Central memory CD8-positive, alpha-beta T cell (primary cell): ENCODE data around the gene CFAP119.

Experiments used
- ATAC-seq: fragments of 150-1000 bp; cut with Tn5 transposase; replicated peaks from 2 replicates; pipeline ENCODE4 v1.10.0; 2022; ENCODE audit warnings: mild to moderate bottlenecking, moderate FRiP score, moderate number of reproducible peaks; ENCODE audit not compliant: poor library complexity, severe bottlenecking; ENCODE audit errors: extremely low read depth
- DNase-seq, 2 donors: peaks; one replicate each; pipeline ENCODE4 v3.0.0; 2021; ENCODE audit warnings: low spot score in 2 of 2
- H3K27ac Mint-ChIP-seq: one replicate; pipeline ENCODE4 v1.8.0; 2022; ENCODE audit warnings: low read depth, mild to moderate bottlenecking, moderate library complexity, mixed read lengths
- H3K27me3 Mint-ChIP-seq: one replicate; pipeline ENCODE4 v1.8.0; 2022; ENCODE audit warnings: mixed read lengths
- H3K36me3 Mint-ChIP-seq: one replicate; pipeline ENCODE4 v1.8.0; 2022; ENCODE audit warnings: mild to moderate bottlenecking, moderate library complexity, mixed read lengths; ENCODE audit not compliant: insufficient read depth
- H3K4me1 Mint-ChIP-seq: one replicate; pipeline ENCODE4 v1.8.0; 2022; ENCODE audit warnings: mixed read lengths
- H3K4me3 Mint-ChIP-seq: one replicate; pipeline ENCODE4 v1.8.0; 2022; ENCODE audit warnings: mild to moderate bottlenecking, moderate library complexity, mixed read lengths
- H3K9me3 Mint-ChIP-seq: one replicate; pipeline ENCODE4 v1.8.0; 2022; ENCODE audit warnings: mixed read lengths

CFAP119 gene

DNA sequence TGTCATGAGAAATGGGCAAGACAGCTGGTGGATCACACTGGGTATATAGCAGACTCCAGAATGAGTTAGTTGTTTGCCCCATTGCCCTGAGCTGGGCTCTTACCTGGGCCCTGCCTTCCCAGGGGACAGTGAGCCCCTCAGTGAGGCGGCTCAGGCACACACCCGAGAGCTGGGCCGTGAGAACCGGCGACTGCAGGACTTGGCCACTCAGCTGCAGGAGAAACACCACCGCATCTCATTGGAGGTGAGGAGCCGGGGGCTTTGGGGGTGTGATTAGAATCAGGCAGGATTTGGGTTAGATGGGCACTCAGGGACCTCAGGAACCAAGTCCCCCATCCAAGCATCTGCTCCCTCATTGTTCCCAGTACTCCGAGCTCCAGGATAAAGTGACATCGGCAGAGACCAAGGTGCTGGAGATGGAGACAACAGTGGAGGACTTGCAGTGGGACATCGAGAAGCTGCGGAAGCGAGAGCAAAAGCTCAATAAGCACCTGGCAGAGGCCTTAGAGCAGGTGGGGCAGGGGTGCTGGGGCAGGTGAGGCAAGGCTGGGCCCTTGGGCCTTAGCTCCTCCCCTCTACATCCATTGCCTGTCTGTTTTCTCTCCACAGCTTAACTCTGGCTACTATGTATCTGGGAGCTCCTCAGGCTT lies 3.1 kb upstream of the CFAP119 start:
- DNase-seq (no peak), ATAC-seq (no peak)
- no peaks in the 10 kb centered on the region for H3K9me3 Mint-ChIP-seq
- no peak overlapping the region for H3K27ac Mint-ChIP-seq
- H3K4me1 Mint-ChIP-seq = peaks cover 55% of the 10 kb centered on the region
- H3K27me3 Mint-ChIP-seq = no peaks in the 10 kb centered on the region
- peaks cover 55% of the 10 kb centered on the region for H3K36me3 Mint-ChIP-seq
- no peak overlapping the region for H3K4me3 Mint-ChIP-seq

DNA sequence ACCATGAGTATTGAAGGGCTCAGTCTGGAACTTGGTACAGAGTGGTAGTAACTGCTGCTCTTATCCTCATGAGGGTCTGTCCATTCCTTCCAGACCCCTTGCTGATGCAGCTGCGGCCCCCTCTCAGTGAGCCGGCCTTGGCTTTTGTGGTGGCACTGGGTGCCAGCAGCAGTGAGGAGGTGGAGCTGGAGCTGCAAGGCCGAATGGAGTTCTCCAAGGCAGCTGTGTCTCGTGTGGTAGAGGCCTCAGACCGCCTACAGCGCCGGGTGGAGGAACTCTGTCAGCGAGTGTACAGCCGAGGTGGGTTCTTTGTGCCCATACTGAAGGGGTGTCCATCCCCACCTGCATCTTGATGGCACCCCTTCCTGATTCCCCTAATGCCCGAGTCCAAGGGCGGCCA lies 2.2 kb upstream of the CFAP119 start:
- Mint-ChIP-seq H3K4me3 (peak overlapping the region; percentile 92), H3K27ac (no peak overlapping the region), H3K36me3 (peaks cover 48% of the 10 kb centered on the region), H3K27me3 (no peaks in the 10 kb centered on the region), H3K9me3 (no peaks in the 10 kb centered on the region), H3K4me1 (peaks cover 51% of the 10 kb centered on the region)
- ATAC-seq = no peak
- DNase-seq = no peak

DNA sequence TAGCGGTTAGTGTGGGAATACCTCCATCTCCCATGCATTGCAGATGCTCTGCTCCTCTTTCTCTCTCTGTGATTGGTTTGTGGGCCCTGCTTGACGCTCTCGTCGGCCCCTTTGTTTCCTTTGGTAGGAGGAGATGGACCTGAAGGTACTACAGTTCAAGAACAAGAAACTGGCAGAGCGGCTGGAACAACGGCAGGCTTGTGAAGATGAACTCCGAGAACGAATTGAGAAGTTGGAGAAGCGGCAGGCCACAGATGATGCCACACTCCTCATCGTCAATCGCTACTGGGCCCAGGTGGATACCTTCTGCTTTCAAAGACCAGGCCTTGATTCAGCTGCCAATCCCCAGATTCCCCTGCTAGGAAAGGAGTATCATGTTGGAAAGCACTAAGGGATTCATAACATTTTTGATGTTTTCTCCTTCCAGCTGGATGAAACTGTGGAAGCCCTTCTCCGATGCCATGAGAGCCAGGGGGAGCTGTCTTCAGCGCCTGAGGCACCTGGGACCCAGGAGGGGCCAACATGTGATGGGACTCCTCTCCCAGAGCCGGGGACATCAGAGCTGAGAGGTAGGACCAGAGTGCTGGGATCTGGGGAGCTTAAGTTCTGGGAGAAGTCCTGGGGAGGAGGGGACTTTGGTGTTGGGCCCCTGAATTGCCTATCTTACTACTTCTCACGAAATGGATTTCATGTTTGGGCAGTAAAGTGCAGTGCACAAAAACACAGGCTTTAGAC lies 1.3 kb upstream of the CFAP119 start:
- Mint-ChIP-seq H3K36me3 (peaks cover 38% of the 10 kb centered on the region), H3K4me1 (peaks cover 42% of the 10 kb centered on the region), H3K27me3 (no peaks in the 10 kb centered on the region), H3K4me3 (peak overlapping the region; percentile 92), H3K27ac (peak overlapping the region; percentile 90), H3K9me3 (no peaks in the 10 kb centered on the region)
- no peak for ATAC-seq
- DNase-seq = no peak

- ATAC-seq (peak; percentile 44), DNase-seq (no peak)
- no peaks in the 10 kb centered on the region for H3K9me3 Mint-ChIP-seq
- peak overlapping the region; percentile 90 for H3K27ac Mint-ChIP-seq
- H3K4me3 Mint-ChIP-seq = peak overlapping the region; percentile 92
- H3K36me3 Mint-ChIP-seq = peaks cover 27% of the 10 kb centered on the region
- H3K27me3 Mint-ChIP-seq = no peaks in the 10 kb centered on the region
- peaks cover 25% of the 10 kb centered on the region for H3K4me1 Mint-ChIP-seq
Observed at GRCh38 chr16:30761427-30761927, 385 bp downstream of the CFAP119 start.

- Mint-ChIP-seq H3K27me3 (no peaks in the 10 kb centered on the region), H3K9me3 (no peaks in the 10 kb centered on the region), H3K4me1 (peaks cover 23% of the 10 kb centered on the region), H3K36me3 (peaks cover 31% of the 10 kb centered on the region), H3K4me3 (peak overlapping the region; percentile 92), H3K27ac (peak overlapping the region; percentile 90)
- no peak for DNase-seq
- no peak for ATAC-seq
Observed at GRCh38 chr16:30760577-30761426, 1.1 kb downstream of the CFAP119 start.

- Mint-ChIP-seq H3K9me3 (no peaks in the 10 kb centered on the region), H3K36me3 (peaks cover 26% of the 10 kb centered on the region), H3K4me1 (peaks cover 23% of the 10 kb centered on the region), H3K27ac (no peak overlapping the region), H3K27me3 (no peaks in the 10 kb centered on the region), H3K4me3 (peak overlapping the region; percentile 92)
- DNase-seq (no peak), ATAC-seq (no peak)
Observed at GRCh38 chr16:30760001-30760559, 1.8 kb downstream of the CFAP119 start.

GRCh38 chr16:30758988-30759491 lies 2.8 kb downstream of the CFAP119 start:
- DNase-seq = no peak
- Mint-ChIP-seq H3K4me1 (peaks cover 23% of the 10 kb centered on the region), H3K4me3 (no peak overlapping the region), H3K27me3 (no peaks in the 10 kb centered on the region), H3K27ac (no peak overlapping the region), H3K36me3 (peaks cover 26% of the 10 kb centered on the region), H3K9me3 (no peaks in the 10 kb centered on the region)
- ATAC-seq = no peak

DNA sequence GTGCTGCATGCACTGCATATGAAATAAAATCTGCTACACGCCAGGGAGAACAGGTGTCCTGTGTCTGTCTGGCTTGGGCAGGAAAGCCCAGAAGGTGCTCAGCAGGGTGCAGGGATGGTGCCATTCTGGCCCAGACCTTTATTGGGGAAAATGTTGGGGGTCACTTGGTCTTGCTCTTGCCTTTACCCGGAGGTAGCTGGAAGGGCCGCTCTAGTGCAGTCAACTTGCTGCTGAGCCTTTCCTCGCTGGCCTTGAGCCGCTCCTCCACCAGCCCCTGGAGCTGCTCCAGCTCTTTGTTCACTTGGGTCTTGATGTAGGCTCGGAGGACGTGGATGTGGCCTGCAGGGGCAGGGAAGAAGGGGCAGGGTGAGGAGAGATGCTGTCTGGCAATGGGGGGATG lies 4.5 kb downstream of the CFAP119 start:
- Mint-ChIP-seq H3K4me1 (peaks cover 10% of the 10 kb centered on the region), H3K27ac (no peak overlapping the region), H3K27me3 (no peaks in the 10 kb centered on the region), H3K9me3 (no peaks in the 10 kb centered on the region), H3K36me3 (peaks cover 26% of the 10 kb centered on the region), H3K4me3 (no peak overlapping the region)
- DNase-seq = no peak
- ATAC-seq = no peak

GRCh38 chr16:30756781-30757100 lies 5.1 kb downstream of the CFAP119 start:
- Mint-ChIP-seq H3K27me3 (no peaks in the 10 kb centered on the region), H3K9me3 (no peaks in the 10 kb centered on the region), H3K4me3 (no peak overlapping the region), H3K27ac (no peak overlapping the region), H3K36me3 (peaks cover 23% of the 10 kb centered on the region), H3K4me1 (peaks cover 10% of the 10 kb centered on the region)
- ATAC-seq (no peak), DNase-seq (no peak)

- ATAC-seq = no peak
- H3K36me3 Mint-ChIP-seq = peaks cover 23% of the 10 kb centered on the region
- H3K4me3 Mint-ChIP-seq = no peak overlapping the region
- peaks cover 14% of the 10 kb centered on the region for H3K4me1 Mint-ChIP-seq
- H3K27ac Mint-ChIP-seq = peak overlapping the region; percentile 62
- H3K27me3 Mint-ChIP-seq = no peaks in the 10 kb centered on the region
- H3K9me3 Mint-ChIP-seq = no peaks in the 10 kb centered on the region
- no peak for DNase-seq
Observed at GRCh38 chr16:30755955-30756780, 5.7 kb downstream of the CFAP119 start.

GRCh38 chr16:30753596-30753995 lies 8.3 kb downstream of the CFAP119 start:
- no peak for ATAC-seq
- Mint-ChIP-seq H3K9me3 (no peaks in the 10 kb centered on the region), H3K36me3 (peaks cover 32% of the 10 kb centered on the region), H3K4me3 (no peak overlapping the region), H3K27me3 (no peaks in the 10 kb centered on the region), H3K27ac (no peak overlapping the region), H3K4me1 (peaks cover 27% of the 10 kb centered on the region)
- no peak for DNase-seq
